SK-N-SH (cell line): Measurements from ENCODE around the gene LPGAT1. TPM values are rescaled to one million over a fixed set of nuclear protein-coding genes. Genes with fewer than 3 reads are reported as not detected.

Experiments
- CTCF ChIA-PET: fragments of 300-600, 350-600 bp; formaldehyde crosslinking; extraction: SDS; loops from one replicate; lab custom pipeline; 2021; lab: Yijun Ruan, JAX
- POLR2A ChIA-PET: fragments of 350-600 bp; sonication (Branson Sonifier 250); formaldehyde crosslinking; extraction: SDS; loops from one replicate; lab custom pipeline; 2020; ENCODE audit warnings: antibody characterized with exemption, inconsistent platforms; lab: Yijun Ruan, JAX
- DNase-seq: peaks from one replicate; pipeline ENCODE4 v3.0.0; 2012
- H2AFZ ChIP-seq: fragments of 200-600 bp; sonication (generic); 2 replicates; pipeline ENCODE4 v1.8.1; 2016; ENCODE audit warnings: antibody characterized with exemption, mild to moderate bottlenecking, low read depth
- H3F3A ChIP-seq: fragments of 200-600 bp; sonication (generic); replicated peaks from 2 replicates; pipeline ENCODE3; 2016; ENCODE audit warnings: antibody characterized with exemption, mild to moderate bottlenecking; ENCODE audit not compliant: insufficient read depth
- H3K27ac ChIP-seq, 2 experiments: fragments of 200-500 bp in 1 of 2; fragments of 200-600 bp in 1 of 2; sonication (Bioruptor generic) in 1 of 2; sonication (generic), shearing (Covaris generic) in 1 of 2; 2 replicates each; pipeline versions ENCODE4 v1.5.1 to v1.6.1; 2014 to 2016; ENCODE audit warnings: low read depth in 2 of 2, inconsistent platforms in 1 of 2, low read length in 1 of 2, mild to moderate bottlenecking in 1 of 2, mixed read lengths in 1 of 2
- H3K27me3 ChIP-seq: fragments of 200-600 bp; sonication (generic), shearing (Covaris generic); 2 replicates; pipeline ENCODE4 v1.6.1; 2016; ENCODE audit warnings: mixed run types; ENCODE audit not compliant: insufficient read depth
- H3K36me3 ChIP-seq, 2 experiments: fragments of 200-500 bp in 1 of 2; fragments of 200-600 bp in 1 of 2; sonication (Bioruptor generic) in 1 of 2; sonication (generic) in 1 of 2; replicated peaks in 1 of 2; 2 replicates each; pipeline versions ENCODE3 to v1.5.1; 2014 to 2016; ENCODE audit warnings: low read length in 1 of 2, mild to moderate bottlenecking in 1 of 2; ENCODE audit not compliant: insufficient read depth in 2 of 2, control insufficient read depth in 1 of 2
- H3K4me1 ChIP-seq, 2 experiments: fragments of 200-500 bp in 1 of 2; fragments of 200-600 bp in 1 of 2; sonication (Bioruptor generic) in 1 of 2; sonication (generic), shearing (Covaris generic) in 1 of 2; 2 replicates each; pipeline versions ENCODE4 v1.5.1 to v1.6.1; 2014 to 2016; ENCODE audit warnings: low read depth in 1 of 2, low read length in 1 of 2, mixed run types in 1 of 2; ENCODE audit not compliant: insufficient read depth in 2 of 2, control insufficient read depth in 1 of 2
- H3K4me2 ChIP-seq: fragments of 200-600 bp; sonication (generic), shearing (Covaris generic); 2 replicates; pipeline ENCODE4 v1.6.1; 2017; ENCODE audit warnings: mixed run types
- H3K4me3 ChIP-seq, 2 experiments: fragments of 200-500 bp in 1 of 2; fragments of 200-600 bp in 1 of 2; sonication (Bioruptor generic) in 1 of 2; sonication (generic), shearing (Covaris generic) in 1 of 2; 2 replicates each; pipeline versions ENCODE4 v1.5.1 to v1.8.1; 2014 to 2016; ENCODE audit warnings: low read depth in 2 of 2, inconsistent platforms in 1 of 2, low read length in 1 of 2, mild to moderate bottlenecking in 1 of 2, mixed read lengths in 1 of 2, moderate library complexity in 1 of 2
- H3K79me2 ChIP-seq: fragments of 200-600 bp; sonication (generic); 2 replicates; pipeline ENCODE4 v1.8.1; 2017; ENCODE audit warnings: mild to moderate bottlenecking; ENCODE audit not compliant: insufficient read depth
- H3K9ac ChIP-seq: fragments of 200-600 bp; sonication (generic); 2 replicates; pipeline ENCODE4 v1.6.1; 2017; ENCODE audit warnings: mixed run types
- H3K9me2 ChIP-seq: fragments of 200-600 bp; sonication (generic); 2 replicates; pipeline ENCODE4 v1.6.1; 2017; ENCODE audit warnings: mixed run types
- H3K9me3 ChIP-seq: fragments of 200-600 bp; sonication (generic); 2 replicates; pipeline ENCODE4 v1.6.1; 2017; ENCODE audit warnings: mixed run types, mild to moderate bottlenecking, moderate library complexity
- H4K20me1 ChIP-seq: fragments of 200-600 bp; sonication (generic); 2 replicates; pipeline ENCODE4 v1.6.1; 2017; ENCODE audit warnings: mild to moderate bottlenecking, mixed run types; ENCODE audit not compliant: insufficient read depth
- ELF1 ChIP-seq: IDR thresholded peaks from 2 replicates; pipeline ENCODE4 v1.4.0; 2012
- EZH2phosphoT487 ChIP-seq: fragments of 200-600 bp; sonication (generic); IDR thresholded peaks from 2 replicates; pipeline ENCODE4 v1.6.1; 2017; ENCODE audit warnings: low read depth, mixed run types, mild to moderate bottlenecking, antibody characterized with exemption, moderate library complexity, borderline replicate concordance
- FOSL2 ChIP-seq: IDR thresholded peaks from 2 replicates; pipeline ENCODE4 v1.4.0; 2012; ENCODE audit warnings: low read depth, mild to moderate bottlenecking, moderate library complexity, borderline replicate concordance
- MEF2A ChIP-seq: IDR thresholded peaks from 2 replicates; pipeline ENCODE4 v1.4.0; 2012; ENCODE audit warnings: low read depth, borderline replicate concordance
- POLR2AphosphoS5 ChIP-seq: IDR thresholded peaks from 2 replicates; pipeline ENCODE4 v1.6.1; 2012; ENCODE audit warnings: low read depth, low read length
- RAD21 ChIP-seq: IDR thresholded peaks from 2 replicates; pipeline ENCODE4 v1.6.1; 2012; ENCODE audit warnings: mild to moderate bottlenecking, low read length
- RCOR1 ChIP-seq: fragments of 150-350 bp; IDR thresholded peaks from 2 replicates; pipeline ENCODE4 v1.6.1; 2017; ENCODE audit warnings: antibody characterized with exemption, low read length
- RFX5 ChIP-seq: IDR thresholded peaks from 2 replicates; pipeline ENCODE4 v1.6.1; 2012; ENCODE audit warnings: mild to moderate bottlenecking, improper control_type of control experiment, low read length
- RXRA ChIP-seq: IDR thresholded peaks from 2 replicates; pipeline ENCODE4 v1.4.0; 2012; ENCODE audit warnings: low read depth, mild to moderate bottlenecking, borderline replicate concordance
- SIN3A ChIP-seq: IDR thresholded peaks from 2 replicates; pipeline ENCODE4 v1.6.1; 2012; ENCODE audit warnings: low read depth, mild to moderate bottlenecking, low read length, moderate library complexity, borderline replicate concordance
- SMC3 ChIP-seq: IDR thresholded peaks from 2 replicates; pipeline ENCODE4 v1.6.1; 2012; ENCODE audit warnings: low read depth, low read length, improper control_type of control experiment
- TCF12 ChIP-seq: IDR thresholded peaks from 2 replicates; pipeline ENCODE4 v1.4.0; 2012
- YY1 ChIP-seq: IDR thresholded peaks from 2 replicates; pipeline ENCODE4 v1.4.0; 2012; ENCODE audit warnings: low read depth, mild to moderate bottlenecking
- WGBS: methylation state at CpG from one replicate; pipeline ENCODE4 v1.1.6; 2017; ENCODE audit warnings: low lambda C conversion rate; 5-methylcytosine and 5-hydroxymethylcytosine counted together
- polyA plus RNA-seq, 3 experiments: library from polyadenylated mRNA; depleted of rRNA; stranded (reverse); fragments of >200 nt; gene quantifications; 2 replicates each; pipeline ENCODE4 v1.2.3, GENCODE V29; 2012
- TF ChIP-seq, protein P1 (sequence below): fragments of 150-350 bp; IDR thresholded peaks from 2 replicates; pipeline ENCODE4 v1.6.1; 2017; ENCODE audit warnings: antibody characterized with exemption, low read length, low read depth, borderline replicate concordance
- TF ChIP-seq, protein P2 (sequence below): fragments of 200-600 bp; sonication (generic); IDR thresholded peaks from 2 replicates; pipeline ENCODE4 v1.6.1; 2017; ENCODE audit warnings: antibody characterized with exemption, mild to moderate bottlenecking, moderate library complexity
- TF ChIP-seq, protein P3 (sequence below): IDR thresholded peaks from 2 replicates; pipeline ENCODE4 v1.4.0; 2012; ENCODE audit warnings: low read depth, borderline replicate concordance
- TF ChIP-seq, protein P4 (sequence below): IDR thresholded peaks from 2 replicates; pipeline ENCODE4 v1.4.0; 2012; ENCODE audit warnings: low read depth, borderline replicate concordance

The LPGAT1 gene
- polyA plus RNA-seq, 1 of the 3 experiments (the other 2 are of a cell fraction): 4.8 TPM

DNA sequence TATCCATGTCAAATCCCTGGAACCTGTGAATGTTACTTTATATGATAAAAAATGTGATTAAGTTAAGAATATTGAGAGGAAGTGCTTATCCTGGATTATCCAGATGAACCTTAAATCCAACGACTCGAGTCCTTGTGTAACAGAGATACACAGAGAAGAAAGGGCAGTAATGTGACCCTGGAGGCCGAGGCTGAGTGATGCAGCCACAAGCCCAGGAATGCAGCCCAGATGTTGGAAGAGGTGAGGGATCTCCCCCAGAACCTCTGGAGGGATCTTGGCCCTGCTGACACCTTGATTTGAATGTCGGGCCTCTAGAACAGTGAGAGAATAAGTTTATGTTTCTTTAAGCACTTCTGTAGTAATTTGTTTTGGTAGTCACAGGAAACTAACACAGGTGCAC lies 18.0 kb downstream of the LPGAT1 start:
- no peak overlapping the region for H2AFZ ChIP-seq
- H3K4me3 ChIP-seq: no peak overlapping the region
- no peak for DNase-seq
- no peaks in the 10 kb centered on the region for H3K9me3 ChIP-seq
- TF ChIP-seq FOSL2 (no peak), MEF2A (no peak), RCOR1 (no peak), RFX5 (no peak), POLR2AphosphoS5 (no peak), ELF1 (no peak), SMC3 (no peak), SIN3A (no peak), TCF12 (no peak), EZH2phosphoT487 (no peak), RAD21 (no peak), YY1 (no peak), RXRA (no peak)
- TF ChIP-seq, protein P1, sequence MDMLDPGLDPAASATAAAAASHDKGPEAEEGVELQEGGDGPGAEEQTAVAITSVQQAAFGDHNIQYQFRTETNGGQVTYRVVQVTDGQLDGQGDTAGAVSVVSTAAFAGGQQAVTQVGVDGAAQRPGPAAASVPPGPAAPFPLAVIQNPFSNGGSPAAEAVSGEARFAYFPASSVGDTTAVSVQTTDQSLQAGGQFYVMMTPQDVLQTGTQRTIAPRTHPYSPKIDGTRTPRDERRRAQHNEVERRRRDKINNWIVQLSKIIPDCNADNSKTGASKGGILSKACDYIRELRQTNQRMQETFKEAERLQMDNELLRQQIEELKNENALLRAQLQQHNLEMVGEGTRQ: no peak
- TF ChIP-seq, protein P2, sequence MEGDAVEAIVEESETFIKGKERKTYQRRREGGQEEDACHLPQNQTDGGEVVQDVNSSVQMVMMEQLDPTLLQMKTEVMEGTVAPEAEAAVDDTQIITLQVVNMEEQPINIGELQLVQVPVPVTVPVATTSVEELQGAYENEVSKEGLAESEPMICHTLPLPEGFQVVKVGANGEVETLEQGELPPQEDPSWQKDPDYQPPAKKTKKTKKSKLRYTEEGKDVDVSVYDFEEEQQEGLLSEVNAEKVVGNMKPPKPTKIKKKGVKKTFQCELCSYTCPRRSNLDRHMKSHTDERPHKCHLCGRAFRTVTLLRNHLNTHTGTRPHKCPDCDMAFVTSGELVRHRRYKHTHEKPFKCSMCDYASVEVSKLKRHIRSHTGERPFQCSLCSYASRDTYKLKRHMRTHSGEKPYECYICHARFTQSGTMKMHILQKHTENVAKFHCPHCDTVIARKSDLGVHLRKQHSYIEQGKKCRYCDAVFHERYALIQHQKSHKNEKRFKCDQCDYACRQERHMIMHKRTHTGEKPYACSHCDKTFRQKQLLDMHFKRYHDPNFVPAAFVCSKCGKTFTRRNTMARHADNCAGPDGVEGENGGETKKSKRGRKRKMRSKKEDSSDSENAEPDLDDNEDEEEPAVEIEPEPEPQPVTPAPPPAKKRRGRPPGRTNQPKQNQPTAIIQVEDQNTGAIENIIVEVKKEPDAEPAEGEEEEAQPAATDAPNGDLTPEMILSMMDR: no peak
- TF ChIP-seq, protein P3, sequence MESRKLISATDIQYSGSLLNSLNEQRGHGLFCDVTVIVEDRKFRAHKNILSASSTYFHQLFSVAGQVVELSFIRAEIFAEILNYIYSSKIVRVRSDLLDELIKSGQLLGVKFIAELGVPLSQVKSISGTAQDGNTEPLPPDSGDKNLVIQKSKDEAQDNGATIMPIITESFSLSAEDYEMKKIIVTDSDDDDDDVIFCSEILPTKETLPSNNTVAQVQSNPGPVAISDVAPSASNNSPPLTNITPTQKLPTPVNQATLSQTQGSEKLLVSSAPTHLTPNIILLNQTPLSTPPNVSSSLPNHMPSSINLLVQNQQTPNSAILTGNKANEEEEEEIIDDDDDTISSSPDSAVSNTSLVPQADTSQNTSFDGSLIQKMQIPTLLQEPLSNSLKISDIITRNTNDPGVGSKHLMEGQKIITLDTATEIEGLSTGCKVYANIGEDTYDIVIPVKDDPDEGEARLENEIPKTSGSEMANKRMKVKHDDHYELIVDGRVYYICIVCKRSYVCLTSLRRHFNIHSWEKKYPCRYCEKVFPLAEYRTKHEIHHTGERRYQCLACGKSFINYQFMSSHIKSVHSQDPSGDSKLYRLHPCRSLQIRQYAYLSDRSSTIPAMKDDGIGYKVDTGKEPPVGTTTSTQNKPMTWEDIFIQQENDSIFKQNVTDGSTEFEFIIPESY: no peak
- TF ChIP-seq, protein P4, sequence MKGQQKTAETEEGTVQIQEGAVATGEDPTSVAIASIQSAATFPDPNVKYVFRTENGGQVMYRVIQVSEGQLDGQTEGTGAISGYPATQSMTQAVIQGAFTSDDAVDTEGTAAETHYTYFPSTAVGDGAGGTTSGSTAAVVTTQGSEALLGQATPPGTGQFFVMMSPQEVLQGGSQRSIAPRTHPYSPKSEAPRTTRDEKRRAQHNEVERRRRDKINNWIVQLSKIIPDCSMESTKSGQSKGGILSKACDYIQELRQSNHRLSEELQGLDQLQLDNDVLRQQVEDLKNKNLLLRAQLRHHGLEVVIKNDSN: no peak
- TF ChIP-seq, all 33 proteins: peak for 0
- WGBS: 91% methylated on average over 4 of the region's 4 CpGs
- Histone ChIP-seq H4K20me1 (no peaks in the 10 kb centered on the region), H3K9ac (no peak overlapping the region), H3K36me3 (peaks cover 14 to 21% of the 10 kb centered on the region in 2 experiments), H3K79me2 (peaks cover 17% of the 10 kb centered on the region), H3K27ac (no peak overlapping the region), H3K9me2 (no peaks in the 10 kb centered on the region), H3K4me2 (no peak overlapping the region), H3K27me3 (no peaks in the 10 kb centered on the region), H3F3A (no peaks in the 10 kb centered on the region), H3K4me1 (no peaks in the 10 kb centered on the region)
- CTCF ChIA-PET: interaction anchor here (1.0 to 2.2 kb wide), 4 partner anchors 14 to 132 kb away, joined by 3 to 8 read pairs (median 4); no protein-coding TSS in a partner anchor
- POLR2A ChIA-PET: no interaction called here
